Measurements from ENCODE around the gene RGS13. TPM values are rescaled to one million over a fixed set of nuclear protein-coding genes. Genes with fewer than 3 reads are reported as not detected.

The RGS13 gene
- total RNA-seq, 2 donors from 2014 or later, result 0.56 to 1.1 TPM

GRCh38 chr1:192609110-192610079 is 26.6 kb upstream of the RGS13 start:
- no peaks in the 10 kb centered on the region for H3K9me3 ChIP-seq
- DNase-seq (ENCODE audit: low spot score) (peak; percentile 7), ATAC-seq (ENCODE audit: insufficient number of reproducible peaks, low FRiP score, low read depth) (no peak)
- no peak overlapping the region for H3K4me3 ChIP-seq
- no peak overlapping the region for H3K27ac ChIP-seq
- no peak for TF ChIP-seq CTCF (IDR thresholded peaks at IDR 0.05)
- H3K4me1 ChIP-seq (ENCODE audit: control insufficient read depth in 1 of 2, low read depth in 2 of 2), result peaks cover 0 to 4% of the 10 kb centered on the region in 2 donors
- no peaks in the 10 kb centered on the region for H3K36me3 ChIP-seq
- H3K27me3 ChIP-seq (replicated peaks; ENCODE audit: insufficient read depth), result no peaks in the 10 kb centered on the region

- H3K4me3 ChIP-seq, result no peak overlapping the region
- no peaks in the 10 kb centered on the region for H3K9me3 ChIP-seq
- ATAC-seq (ENCODE audit: insufficient number of reproducible peaks, low FRiP score, low read depth), result no peak
- DNase-seq (ENCODE audit: low spot score), result no peak
- no peaks in the 10 kb centered on the region for H3K36me3 ChIP-seq
- no peaks in the 10 kb centered on the region for H3K27me3 ChIP-seq (replicated peaks; ENCODE audit: insufficient read depth)
- peak; percentile 69 for TF ChIP-seq CTCF (IDR thresholded peaks at IDR 0.05)
- H3K4me1 ChIP-seq (ENCODE audit: control insufficient read depth in 1 of 2, low read depth in 2 of 2), result no peaks in the 10 kb centered on the region
- no peak overlapping the region for H3K27ac ChIP-seq
Measured at GRCh38 chr1:192610112-192610889, 25.6 kb upstream of the RGS13 start.

GRCh38 chr1:192615055-192615454 is 20.9 kb upstream of the RGS13 start:
- Histone ChIP-seq H3K4me3 (no peak overlapping the region), H3K9me3 (no peaks in the 10 kb centered on the region), H3K36me3 (no peaks in the 10 kb centered on the region), H3K27me3 (replicated peaks; ENCODE audit: insufficient read depth) (no peaks in the 10 kb centered on the region), H3K27ac (no peak overlapping the region), H3K4me1 (ENCODE audit: control insufficient read depth in 1 of 2, low read depth in 2 of 2) (no peaks in the 10 kb centered on the region)
- TF ChIP-seq CTCF (IDR thresholded peaks at IDR 0.05), result no peak
- ATAC-seq (ENCODE audit: insufficient number of reproducible peaks, low FRiP score, low read depth) (no peak), DNase-seq (ENCODE audit: low spot score) (no peak)

GRCh38 chr1:192620071-192620635 is 15.8 kb upstream of the RGS13 start:
- no peak for ATAC-seq (ENCODE audit: insufficient number of reproducible peaks, low FRiP score, low read depth)
- H3K36me3 ChIP-seq, result no peaks in the 10 kb centered on the region
- no peak overlapping the region for H3K4me3 ChIP-seq
- no peak for TF ChIP-seq CTCF (IDR thresholded peaks at IDR 0.05)
- no peak for DNase-seq (ENCODE audit: low spot score)
- no peak overlapping the region for H3K27ac ChIP-seq
- no peaks in the 10 kb centered on the region for H3K9me3 ChIP-seq
- H3K27me3 ChIP-seq (replicated peaks; ENCODE audit: insufficient read depth), result no peaks in the 10 kb centered on the region
- H3K4me1 ChIP-seq (ENCODE audit: control insufficient read depth in 1 of 2, low read depth in 2 of 2), result no peaks in the 10 kb centered on the region
